Mesendoderm (in vitro differentiated cells): ENCODE measurements around the gene KIF3A.

Experiments used
- DNase-seq: peaks from one replicate; pipeline ENCODE4 v3.0.0; 2013
- H2AK5ac ChIP-seq: 2 replicates; pipeline ENCODE4 v1.6.1; 2013; ENCODE audit warnings: low read length, inconsistent platforms
- H2BK120ac ChIP-seq: 2 replicates; pipeline ENCODE4 v1.6.1; 2013; ENCODE audit warnings: low read depth, mild to moderate bottlenecking, low read length, moderate library complexity, mixed read lengths
- H2BK15ac ChIP-seq: replicated peaks from 2 replicates; pipeline ENCODE4 v1.6.1; 2013; ENCODE audit warnings: low read depth, mild to moderate bottlenecking, moderate library complexity
- H2BK5ac ChIP-seq: 2 replicates; pipeline ENCODE4 v1.6.1; 2013; ENCODE audit warnings: low read length, inconsistent platforms
- H3K18ac ChIP-seq: 2 replicates; pipeline ENCODE4 v1.6.1; 2013; ENCODE audit warnings: mild to moderate bottlenecking, low read length, mixed read lengths
- H3K23ac ChIP-seq: one replicate; pipeline ENCODE4 v1.6.1; 2013; ENCODE audit warnings: low read length
- H3K27ac ChIP-seq: 2 replicates; pipeline ENCODE4 v1.5.1; 2013; ENCODE audit warnings: low read depth, mild to moderate bottlenecking, inconsistent platforms, low read length, moderate library complexity
- H3K27me3 ChIP-seq: 2 replicates; pipeline ENCODE4 v1.6.1; 2013; ENCODE audit warnings: low read length, control low read depth, mild to moderate bottlenecking, inconsistent platforms; ENCODE audit not compliant: insufficient read depth, poor library complexity
- H3K36me3 ChIP-seq: 2 replicates; pipeline ENCODE4 v1.6.1; 2013; ENCODE audit warnings: low read length, inconsistent platforms; ENCODE audit not compliant: control insufficient read depth, insufficient read depth
- H3K4ac ChIP-seq: one replicate; pipeline ENCODE4 v1.6.1; 2013; ENCODE audit warnings: low read depth, mild to moderate bottlenecking, low read length, moderate library complexity
- H3K4me1 ChIP-seq: 2 replicates; pipeline ENCODE4 v1.6.1; 2013; ENCODE audit warnings: low read depth, low read length, inconsistent platforms; ENCODE audit not compliant: control insufficient read depth
- H3K4me2 ChIP-seq: 2 replicates; pipeline ENCODE4 v1.6.1; 2013; ENCODE audit warnings: low read length
- H3K4me3 ChIP-seq: 2 replicates; pipeline ENCODE4 v1.5.1; 2013; ENCODE audit warnings: mild to moderate bottlenecking, low read length
- H3K56ac ChIP-seq: one replicate; pipeline ENCODE4 v1.6.1; 2013; ENCODE audit warnings: low read length
- H3K79me1 ChIP-seq: 2 replicates; pipeline ENCODE4 v1.6.1; 2013; ENCODE audit warnings: low read length, inconsistent platforms
- H3K79me2 ChIP-seq: 2 replicates; pipeline ENCODE4 v1.6.1; 2013; ENCODE audit warnings: mild to moderate bottlenecking, low read length; ENCODE audit not compliant: control insufficient read depth, insufficient read depth
- H3K9ac ChIP-seq: 2 replicates; pipeline ENCODE4 v1.6.1; 2013; ENCODE audit warnings: low read length, inconsistent platforms
- H4K5ac ChIP-seq: one replicate; pipeline ENCODE4 v1.6.1; 2013; ENCODE audit warnings: low read length
- H4K8ac ChIP-seq: one replicate; pipeline ENCODE4 v1.6.1; 2013; ENCODE audit warnings: low read depth, mild to moderate bottlenecking, control low read depth, low read length, moderate library complexity
- WGBS: extraction: QIAGEN DNeasy Blood & Tissue Kit; methylation state at CpG from one replicate; pipeline ENCODE4 v1.1.7; 2013; ENCODE audit warnings: low lambda C conversion rate, missing lambda C conversion rate; ENCODE audit not compliant: insufficient coverage; ENCODE audit errors: extremely low coverage; 5-methylcytosine and 5-hydroxymethylcytosine counted together

The KIF3A gene

GRCh38 chr5:132751971-132752580, 14.7 kb upstream of the KIF3A start:
- H3K36me3 ChIP-seq = no peaks in the 10 kb centered on the region
- no peak overlapping the region for H3K4me2 ChIP-seq
- no peak overlapping the region for H3K23ac ChIP-seq
- H3K27me3 ChIP-seq = peaks cover 18% of the 10 kb centered on the region
- no peaks in the 10 kb centered on the region for H3K4me1 ChIP-seq
- no peak overlapping the region for H2BK5ac ChIP-seq
- no peak overlapping the region for H3K56ac ChIP-seq
- H2BK120ac ChIP-seq = no peak overlapping the region
- no peak overlapping the region for H3K4ac ChIP-seq
- no peak overlapping the region for H3K27ac ChIP-seq
- no peak overlapping the region for H3K4me3 ChIP-seq
- no peaks in the 10 kb centered on the region for H3K79me1 ChIP-seq
- H3K18ac ChIP-seq = no peak overlapping the region
- no peak overlapping the region for H4K8ac ChIP-seq
- H2BK15ac ChIP-seq = no peak overlapping the region
- WGBS = no CpG with 5 or more reads among the region's 5 CpGs
- no peak overlapping the region for H3K9ac ChIP-seq
- no peak overlapping the region for H2AK5ac ChIP-seq
- H4K5ac ChIP-seq = no peak overlapping the region
- no peak for DNase-seq
- H3K79me2 ChIP-seq = no peaks in the 10 kb centered on the region

GRCh38 chr5:132751444-132751843, 14.1 kb upstream of the KIF3A start:
- Histone ChIP-seq H3K56ac (no peak overlapping the region), H3K4me3 (no peak overlapping the region), H2BK5ac (no peak overlapping the region), H3K79me1 (no peaks in the 10 kb centered on the region), H4K5ac (no peak overlapping the region), H2AK5ac (no peak overlapping the region), H3K27ac (no peak overlapping the region), H3K27me3 (peaks cover 21% of the 10 kb centered on the region), H3K36me3 (no peaks in the 10 kb centered on the region), H3K4me1 (no peaks in the 10 kb centered on the region), H3K4me2 (no peak overlapping the region), H3K4ac (no peak overlapping the region), H3K9ac (no peak overlapping the region), H4K8ac (no peak overlapping the region), H3K18ac (no peak overlapping the region), H3K23ac (no peak overlapping the region), H2BK120ac (no peak overlapping the region), H2BK15ac (no peak overlapping the region), H3K79me2 (no peaks in the 10 kb centered on the region)
- no CpG with 5 or more reads among the region's 7 CpGs for WGBS
- no peak for DNase-seq

- Histone ChIP-seq H2BK15ac (no peak overlapping the region), H3K4me2 (no peak overlapping the region), H3K9ac (no peak overlapping the region), H3K36me3 (no peaks in the 10 kb centered on the region), H4K5ac (no peak overlapping the region), H3K79me1 (no peaks in the 10 kb centered on the region), H3K18ac (no peak overlapping the region), H2BK120ac (no peak overlapping the region), H3K4ac (no peak overlapping the region), H3K4me1 (no peaks in the 10 kb centered on the region), H4K8ac (no peak overlapping the region), H3K23ac (no peak overlapping the region), H2AK5ac (no peak overlapping the region), H3K56ac (no peak overlapping the region), H3K79me2 (no peaks in the 10 kb centered on the region), H3K4me3 (no peak overlapping the region), H3K27me3 (peaks cover 21% of the 10 kb centered on the region), H2BK5ac (no peak overlapping the region), H3K27ac (no peak overlapping the region)
- no CpG with 5 or more reads among the region's 10 CpGs for WGBS
- DNase-seq = no peak
Observed at GRCh38 chr5:132750471-132751230, 13.3 kb upstream of the KIF3A start.

GRCh38 chr5:132749506-132749905, 12.2 kb upstream of the KIF3A start:
- Histone ChIP-seq H4K5ac (no peak overlapping the region), H3K18ac (no peak overlapping the region), H3K79me2 (no peaks in the 10 kb centered on the region), H3K36me3 (no peaks in the 10 kb centered on the region), H2AK5ac (no peak overlapping the region), H3K23ac (no peak overlapping the region), H4K8ac (no peak overlapping the region), H2BK5ac (no peak overlapping the region), H3K27ac (no peak overlapping the region), H3K79me1 (no peaks in the 10 kb centered on the region), H3K4me1 (no peaks in the 10 kb centered on the region), H3K4me2 (no peak overlapping the region), H3K4me3 (no peak overlapping the region), H3K9ac (no peak overlapping the region), H3K27me3 (peaks cover 21% of the 10 kb centered on the region), H3K56ac (no peak overlapping the region), H2BK120ac (no peak overlapping the region), H3K4ac (no peak overlapping the region), H2BK15ac (no peak overlapping the region)
- DNase-seq = no peak
- whole genome bisulfite sequencing = no CpG with 5 or more reads among the region's 2 CpGs

DNA sequence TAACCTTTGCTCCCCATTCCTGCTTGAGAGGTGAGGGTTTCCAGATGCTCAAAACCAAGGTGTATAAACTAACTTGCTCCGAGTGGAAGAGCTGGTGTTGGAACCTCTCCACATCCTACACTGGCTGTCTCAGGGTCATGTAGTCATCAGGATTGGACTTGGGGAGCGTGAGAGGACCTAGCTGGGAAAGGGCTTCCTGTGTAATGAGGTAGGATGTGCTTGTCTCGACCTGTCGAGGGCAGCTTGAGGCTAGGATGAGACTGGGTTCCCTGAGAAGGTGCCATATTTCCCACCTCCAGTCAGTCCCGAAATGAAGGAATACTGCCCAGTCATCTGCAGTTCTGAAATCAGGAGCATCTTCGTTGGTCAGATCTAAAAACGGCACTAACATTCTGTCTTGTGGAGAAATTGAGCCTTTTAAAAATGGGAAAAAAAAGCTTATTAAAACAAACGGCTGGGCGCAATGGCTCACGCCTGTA, 11.2 kb upstream of the KIF3A start:
- Histone ChIP-seq H3K27ac (no peak overlapping the region), H3K27me3 (peaks cover 21% of the 10 kb centered on the region)

More for the DNA sequence above, 11.2 kb upstream of the KIF3A start:
- Histone ChIP-seq H2BK15ac (no peak overlapping the region), H3K4ac (no peak overlapping the region), H2AK5ac (no peak overlapping the region), H2BK5ac (no peak overlapping the region), H3K23ac (no peak overlapping the region), H3K4me2 (no peak overlapping the region), H3K79me2 (no peaks in the 10 kb centered on the region), H2BK120ac (no peak overlapping the region), H3K36me3 (no peaks in the 10 kb centered on the region), H3K9ac (no peak overlapping the region), H3K56ac (no peak overlapping the region), H4K8ac (no peak overlapping the region), H4K5ac (no peak overlapping the region), H3K4me1 (no peaks in the 10 kb centered on the region), H3K4me3 (no peak overlapping the region), H3K79me1 (no peaks in the 10 kb centered on the region), H3K18ac (no peak overlapping the region)
- no CpG with 5 or more reads among the region's 10 CpGs for WGBS
- no peak for DNase-seq
